ENCODE results near the gene SMARCE1.

Gene SMARCE1

DNA sequence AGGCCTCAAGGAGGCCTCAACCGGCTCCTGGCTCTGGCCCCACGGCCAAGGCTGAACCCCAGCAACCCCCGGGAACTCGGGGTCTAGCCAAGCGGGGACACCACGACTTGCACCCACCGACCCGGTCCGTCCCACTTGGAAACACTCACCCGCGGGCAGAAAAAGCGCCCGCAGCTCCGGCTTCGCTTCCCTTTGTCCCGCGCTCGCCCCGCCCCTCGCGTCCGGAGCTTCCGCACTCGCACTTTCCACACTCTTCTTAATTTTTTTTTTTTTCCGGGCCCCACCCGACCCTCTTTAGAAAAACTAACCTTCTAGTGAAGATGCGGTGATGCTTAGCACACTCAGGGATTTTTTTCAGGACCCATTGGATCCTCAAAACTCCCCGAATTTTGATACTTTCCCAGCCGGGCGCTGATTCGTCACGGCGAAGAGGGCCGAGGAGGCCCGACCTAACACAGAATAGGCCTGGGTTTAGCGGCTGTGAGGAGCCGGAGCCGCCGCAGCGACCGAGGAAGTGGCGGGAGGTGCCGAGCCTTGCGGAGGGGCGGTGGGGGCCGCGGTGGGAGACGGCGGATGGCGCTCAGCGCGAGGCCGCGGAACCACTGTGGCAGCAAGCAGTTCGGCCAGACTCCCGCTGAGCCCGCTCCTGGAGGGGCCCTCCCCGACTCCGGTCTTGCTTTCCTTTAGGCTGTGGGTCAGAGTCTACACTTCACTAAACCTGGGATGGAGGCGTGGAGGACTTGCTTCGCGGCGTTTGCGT is at the start of gene SMARCE1:
Gene SMARCE1, minus strand, starts transcription at position 195 of the 760 bp plus-strand sequence. CDS start 2,016 bp downstream, outside the sequence.
- TF ChIP-seq JUND (IDR thresholded peaks at IDR 0.05; ENCODE audit: low read depth), result no peak
- DNase-seq (ENCODE audit: low read depth in 1 of 2, low spot score in 1 of 2), result peak; percentile 56 to 86
- in situ Hi-C loops (cut with HindIII; ENCODE audit: low pct_unique_long_range_greater_than_20kb, low sequenced_read_pairs), result no loop called here

DNA sequence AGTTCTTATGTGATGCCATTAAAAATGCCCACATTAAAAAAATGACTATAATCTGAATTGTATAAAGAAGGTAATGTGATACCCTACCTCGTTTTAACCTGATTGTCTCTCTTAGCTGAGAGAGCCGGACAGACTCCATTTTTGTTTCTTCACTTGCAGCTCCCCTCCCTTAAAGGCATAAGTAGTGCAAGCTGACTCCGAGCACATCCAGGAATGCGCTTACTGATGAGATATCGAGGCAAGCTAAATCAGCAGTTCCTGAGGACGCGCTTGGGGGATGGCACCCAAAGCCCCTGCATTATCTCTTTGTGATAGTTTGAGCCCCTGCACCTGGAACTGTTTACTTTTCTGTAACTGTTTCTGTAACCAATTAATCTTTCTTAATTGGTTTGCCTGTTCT is 49.7 kb upstream of the SMARCE1 start:
- TF ChIP-seq JUND (IDR thresholded peaks at IDR 0.05; ENCODE audit: low read depth), result no peak
- DNase-seq (ENCODE audit: low read depth in 1 of 2, low spot score in 1 of 2), result no peak
- in situ Hi-C loops (cut with HindIII; ENCODE audit: low pct_unique_long_range_greater_than_20kb, low sequenced_read_pairs), result no loop called here

- peak in 1 of 2 experiments; percentile 66 for DNase-seq (ENCODE audit: low read depth in 1 of 2, low spot score in 1 of 2)
- TF ChIP-seq JUND (IDR thresholded peaks at IDR 0.05; ENCODE audit: low read depth), result no peak
- in situ Hi-C loops (cut with HindIII; ENCODE audit: low pct_unique_long_range_greater_than_20kb, low sequenced_read_pairs), result no loop called here
Observed at GRCh38 chr17:40696651-40697072, 49.0 kb upstream of the SMARCE1 start.

DNA sequence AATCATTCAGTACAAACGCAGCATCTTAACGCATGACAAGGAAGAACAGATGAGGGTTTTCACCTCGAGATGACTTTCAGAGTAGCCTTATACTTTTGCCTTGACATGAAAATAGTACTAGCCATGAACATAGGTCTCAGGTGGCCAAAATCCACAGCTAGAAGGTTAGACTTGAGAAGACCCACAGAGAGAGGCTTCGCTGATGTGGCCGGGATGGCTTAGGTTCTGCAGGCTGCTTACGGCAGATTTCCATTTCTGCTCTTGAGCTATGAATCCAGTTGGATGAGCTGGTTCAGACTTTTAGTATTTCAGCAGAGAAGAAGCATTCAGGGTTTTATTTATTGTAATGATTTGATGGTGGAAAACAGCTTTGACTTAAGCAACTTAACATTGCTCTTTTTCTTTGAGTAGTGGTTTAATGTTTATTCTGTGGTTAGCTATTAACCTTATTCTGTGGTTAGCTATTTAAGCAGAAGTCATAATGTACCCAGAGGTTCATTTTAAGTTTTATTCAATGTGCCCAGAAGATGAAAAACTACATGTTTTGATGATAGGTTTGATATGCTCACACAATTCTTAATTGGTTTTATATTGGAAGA is 48.4 kb upstream of the SMARCE1 start:
- TF ChIP-seq JUND (IDR thresholded peaks at IDR 0.05; ENCODE audit: low read depth), result no peak
- in situ Hi-C loops (cut with HindIII; ENCODE audit: low pct_unique_long_range_greater_than_20kb, low sequenced_read_pairs), result no loop called here
- no peak for DNase-seq (ENCODE audit: low read depth in 1 of 2, low spot score in 1 of 2)

DNA sequence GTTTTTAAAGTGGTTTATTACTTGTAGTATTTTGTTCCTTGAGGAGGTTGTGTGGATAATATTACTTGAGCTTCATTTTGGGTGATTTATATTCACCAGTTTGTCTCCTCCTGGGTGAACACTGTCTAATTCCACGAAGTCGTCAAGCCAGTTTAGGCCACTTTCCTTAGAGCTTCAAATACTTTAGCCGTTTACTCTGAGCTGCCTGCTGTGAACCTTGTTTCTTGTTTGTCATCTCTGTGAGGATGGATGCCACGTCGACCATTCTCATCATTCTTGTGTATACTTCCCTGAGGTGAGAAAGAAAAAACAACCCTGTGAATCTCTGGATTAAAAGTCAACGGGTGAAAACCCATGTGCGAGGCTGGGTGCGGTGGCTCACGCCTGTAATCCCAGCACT is 47.0 kb upstream of the SMARCE1 start:
- no peak for TF ChIP-seq JUND (IDR thresholded peaks at IDR 0.05; ENCODE audit: low read depth)
- in situ Hi-C loops (cut with HindIII; ENCODE audit: low pct_unique_long_range_greater_than_20kb, low sequenced_read_pairs), result no loop called here
- peak; percentile 39 to 95 for DNase-seq (ENCODE audit: low read depth in 1 of 2, low spot score in 1 of 2)

DNA sequence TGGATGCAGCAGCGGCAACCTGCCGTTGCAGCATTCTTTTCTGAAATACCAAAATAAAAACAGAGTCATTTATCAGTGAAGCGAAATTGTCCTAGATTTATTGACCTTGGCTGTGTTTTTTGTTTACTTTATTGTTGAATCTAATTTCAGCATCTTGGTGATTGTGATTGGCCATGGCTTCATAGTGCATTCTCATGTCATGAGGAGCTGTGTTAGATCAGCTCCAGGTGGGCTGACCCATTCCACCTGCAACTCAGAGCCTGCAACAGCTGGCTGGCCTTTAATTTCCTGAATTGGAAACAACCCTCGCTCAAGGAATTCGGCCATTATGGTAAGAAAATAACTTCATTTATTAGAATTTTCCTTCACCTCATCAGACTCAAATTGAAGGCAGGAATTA is 39.5 kb upstream of the SMARCE1 start:
- DNase-seq (ENCODE audit: low read depth in 1 of 2, low spot score in 1 of 2), result no peak
- in situ Hi-C loops (cut with HindIII; ENCODE audit: low pct_unique_long_range_greater_than_20kb, low sequenced_read_pairs), result no loop called here
- TF ChIP-seq JUND (IDR thresholded peaks at IDR 0.05; ENCODE audit: low read depth), result no peak

- peak in 1 of 2 experiments; percentile 41 for DNase-seq (ENCODE audit: low read depth in 1 of 2, low spot score in 1 of 2)
- in situ Hi-C loops (cut with HindIII; ENCODE audit: low pct_unique_long_range_greater_than_20kb, low sequenced_read_pairs), result no loop called here
- TF ChIP-seq JUND (IDR thresholded peaks at IDR 0.05; ENCODE audit: low read depth), result no peak
Observed at GRCh38 chr17:40686192-40686591, 38.6 kb upstream of the SMARCE1 start.

DNA sequence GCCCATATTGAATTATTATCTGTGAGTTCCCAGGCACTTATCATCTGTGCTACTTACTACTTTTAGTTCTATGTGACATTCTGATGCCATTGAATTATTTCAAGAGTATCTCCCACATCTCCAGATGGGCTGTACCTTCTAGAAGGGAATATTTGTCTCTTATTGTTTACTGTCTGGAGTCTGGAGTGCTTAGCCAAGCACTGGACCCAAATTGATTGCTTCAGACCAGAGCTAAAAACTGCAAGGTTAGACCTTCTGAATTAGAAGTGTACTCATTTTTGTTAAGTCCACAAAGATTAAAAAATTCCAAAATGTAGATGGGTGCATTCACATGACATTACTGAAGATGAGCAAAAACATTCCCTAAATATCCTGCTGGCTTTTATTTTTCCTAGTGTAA is 33.4 kb upstream of the SMARCE1 start:
- TF ChIP-seq JUND (IDR thresholded peaks at IDR 0.05; ENCODE audit: low read depth), result no peak
- in situ Hi-C loops (cut with HindIII; ENCODE audit: low pct_unique_long_range_greater_than_20kb, low sequenced_read_pairs), result no loop called here
- DNase-seq (ENCODE audit: low read depth in 1 of 2, low spot score in 1 of 2), result no peak

- in situ Hi-C loops (cut with HindIII; ENCODE audit: low pct_unique_long_range_greater_than_20kb, low sequenced_read_pairs), result no loop called here
- no peak for DNase-seq (ENCODE audit: low read depth in 1 of 2, low spot score in 1 of 2)
- TF ChIP-seq JUND (IDR thresholded peaks at IDR 0.05; ENCODE audit: low read depth), result no peak
Observed at GRCh38 chr17:40679523-40679907, 31.9 kb upstream of the SMARCE1 start.

- no peak for DNase-seq (ENCODE audit: low read depth in 1 of 2, low spot score in 1 of 2)
- in situ Hi-C loops (cut with HindIII; ENCODE audit: low pct_unique_long_range_greater_than_20kb, low sequenced_read_pairs), result no loop called here
- no peak for TF ChIP-seq JUND (IDR thresholded peaks at IDR 0.05; ENCODE audit: low read depth)
Observed at GRCh38 chr17:40678902-40679522, 31.4 kb upstream of the SMARCE1 start.

DNA sequence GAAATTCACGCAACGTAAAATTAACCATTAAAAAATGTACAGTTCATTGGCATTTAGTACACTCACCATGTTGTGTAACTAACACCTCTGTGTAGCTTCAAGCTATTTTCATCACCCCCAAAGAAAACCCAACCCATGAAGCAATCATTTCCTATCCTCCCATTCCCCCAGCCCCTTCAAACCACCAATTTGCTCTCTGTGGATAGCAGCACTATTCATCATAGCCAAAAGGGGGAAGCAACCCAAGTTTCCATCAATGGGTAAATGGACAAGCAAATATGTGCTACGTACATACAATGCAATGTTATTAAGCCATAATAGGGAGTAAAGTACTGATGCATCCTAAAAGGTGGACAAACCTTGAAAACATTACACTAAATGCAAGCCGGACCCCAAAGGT is 28.3 kb upstream of the SMARCE1 start:
- in situ Hi-C loops (cut with HindIII; ENCODE audit: low pct_unique_long_range_greater_than_20kb, low sequenced_read_pairs), result no loop called here
- no peak for TF ChIP-seq JUND (IDR thresholded peaks at IDR 0.05; ENCODE audit: low read depth)
- DNase-seq (ENCODE audit: low read depth in 1 of 2, low spot score in 1 of 2), result no peak

DNA sequence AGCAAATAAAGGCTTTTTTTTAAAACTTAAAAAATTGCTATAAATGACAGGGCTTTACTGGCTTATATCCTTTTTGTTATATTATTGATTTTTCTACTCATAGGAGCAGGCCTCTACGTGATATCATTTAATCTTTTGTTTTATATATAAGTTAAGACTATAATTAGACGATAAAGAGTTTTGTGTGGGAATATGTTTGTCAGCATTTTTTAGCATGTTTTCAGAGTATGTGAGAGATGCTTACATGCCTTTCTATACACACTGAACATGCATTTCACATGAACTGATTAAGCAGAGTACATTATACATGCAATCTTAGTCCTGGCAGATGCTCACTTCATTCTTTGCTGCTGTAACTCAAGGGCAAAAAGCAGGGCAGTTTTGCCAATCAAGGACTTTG is 25.0 kb upstream of the SMARCE1 start:
- no peak for TF ChIP-seq JUND (IDR thresholded peaks at IDR 0.05; ENCODE audit: low read depth)
- DNase-seq (ENCODE audit: low read depth in 1 of 2, low spot score in 1 of 2), result no peak
- in situ Hi-C loops (cut with HindIII; ENCODE audit: low pct_unique_long_range_greater_than_20kb, low sequenced_read_pairs), result no loop called here

DNA sequence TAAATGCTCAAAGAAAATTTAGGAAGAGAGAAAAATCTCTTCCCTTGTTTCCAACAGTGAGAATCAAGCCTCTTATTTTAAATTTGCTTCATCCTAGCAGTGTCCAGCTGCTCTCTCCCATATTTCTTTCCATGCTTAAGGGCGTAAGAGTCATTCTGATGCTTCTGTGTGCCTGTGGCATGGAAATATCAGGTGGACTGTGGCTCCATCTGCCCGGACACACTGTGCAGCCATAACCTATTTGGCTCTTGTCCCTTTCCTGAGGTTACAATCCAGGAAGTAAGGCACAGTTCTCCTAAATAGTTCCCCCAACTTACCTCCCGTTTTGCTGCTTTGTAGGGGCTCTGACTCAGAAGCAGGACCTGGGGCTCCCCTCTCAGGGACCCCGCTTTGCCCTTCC is 23.7 kb upstream of the SMARCE1 start:
- in situ Hi-C loops (cut with HindIII; ENCODE audit: low pct_unique_long_range_greater_than_20kb, low sequenced_read_pairs), result no loop called here
- DNase-seq (ENCODE audit: low read depth in 1 of 2, low spot score in 1 of 2), result peak in 1 of 2 experiments; percentile 11
- TF ChIP-seq JUND (IDR thresholded peaks at IDR 0.05; ENCODE audit: low read depth), result no peak

Measured in T47D (cell line).